B cell (primary cell): ENCODE data around the gene HIPK2. TPM values are rescaled to one million over a fixed set of nuclear protein-coding genes. Genes with fewer than 3 reads are reported as not detected.

Experiments
- ATAC-seq: fragments of 200-7000 bp; cut with Tn5 transposase; one replicate; pipeline ENCODE4 v1.10.0; 2021; ENCODE audit warnings: low read depth, mild to moderate bottlenecking, moderate number of reproducible peaks, moderate library complexity
- CTCF ChIA-PET: fragments of 350-600 bp; sonication (Branson Sonifier 250); formaldehyde crosslinking; loops from one replicate; lab custom pipeline; 2021; ENCODE audit warnings: antibody characterized with exemption, inconsistent platforms; lab: Charles Lee
- POLR2A ChIA-PET: fragments of 350-600 bp; sonication (Branson Sonifier 250); formaldehyde crosslinking; loops from one replicate; lab custom pipeline; 2021; ENCODE audit warnings: antibody characterized with exemption; lab: Charles Lee
- DNase-seq: peaks from one replicate; pipeline ENCODE4 v3.0.0; 2013
- H2AFZ ChIP-seq: 2 replicates; pipeline ENCODE4 v1.6.1; 2012; ENCODE audit warnings: mild to moderate bottlenecking, low read depth, low read length; ENCODE audit not compliant: insufficient read depth, poor library complexity, severe bottlenecking
- H3K27ac ChIP-seq, 2 donors: 1 replicate in 1 of 2; 2 replicates in 1 of 2; pipeline ENCODE4 v1.5.1; 2012 to 2013; ENCODE audit warnings: low read length in 2 of 2, mild to moderate bottlenecking in 2 of 2, moderate library complexity in 1 of 2
- H3K27me3 ChIP-seq, 4 experiments: fragments of 200-600 bp in 1 of 4; sonication (generic) in 1 of 4; replicated peaks in 1 of 4; 1 replicate in 2 of 4; 2 replicates in 2 of 4; pipeline versions ENCODE4 v1.6.1 to v1.7.0; 2013 to 2016; ENCODE audit warnings: low read length in 3 of 4, mild to moderate bottlenecking in 2 of 4, mixed read lengths in 1 of 4, moderate library complexity in 1 of 4; ENCODE audit not compliant: insufficient read depth in 4 of 4, control insufficient read depth in 3 of 4; ENCODE audit errors: control extremely low read depth in 1 of 4
- H3K36me3 ChIP-seq, 2 experiments: replicated peaks in 1 of 2; 1 replicate in 1 of 2; 2 replicates in 1 of 2; pipeline versions ENCODE4 v1.6.1 to v1.7.1; 2013; ENCODE audit warnings: low read length in 1 of 2; ENCODE audit not compliant: insufficient read depth in 2 of 2, control insufficient read depth in 1 of 2; ENCODE audit errors: control extremely low read depth in 1 of 2, extremely low read depth in 1 of 2
- H3K4me1 ChIP-seq, 2 donors: fragments of 200-600 bp in 1 of 2; sonication (generic) in 1 of 2; 1 replicate in 1 of 2; 2 replicates in 1 of 2; pipeline versions ENCODE4 v1.5.1 to v1.6.1; 2013 to 2017; ENCODE audit warnings: low read length in 2 of 2; ENCODE audit not compliant: control insufficient read depth in 2 of 2, insufficient read depth in 2 of 2
- H3K4me2 ChIP-seq: replicated peaks from 2 replicates; pipeline ENCODE3; 2012; ENCODE audit warnings: mild to moderate bottlenecking, low read depth, low read length; ENCODE audit not compliant: poor library complexity, severe bottlenecking
- H3K4me3 ChIP-seq, 5 experiments: fragments of 200-600 bp in 1 of 5; sonication (generic) in 1 of 5; 1 replicate in 3 of 5; 2 replicates in 2 of 5; pipeline versions ENCODE4 v1.5.1 to v1.7.0; 2011 to 2016; ENCODE audit warnings: low read length in 4 of 5, mild to moderate bottlenecking in 4 of 5, low read depth in 2 of 5, control low read depth in 1 of 5, moderate library complexity in 1 of 5; ENCODE audit not compliant: insufficient read depth in 1 of 5; ENCODE audit errors: control extremely low read depth in 1 of 5, extremely low read depth in 1 of 5
- H3K79me2 ChIP-seq: fragments of 200-600 bp; sonication (generic); one replicate; pipeline ENCODE4 v1.6.0; 2016; ENCODE audit warnings: low read length; ENCODE audit not compliant: control insufficient read depth, insufficient read depth
- H3K9ac ChIP-seq: fragments of 200-600 bp; sonication (generic); 2 replicates; pipeline ENCODE4 v1.6.1; 2017; ENCODE audit warnings: mild to moderate bottlenecking, low read length, moderate library complexity
- H3K9me3 ChIP-seq, 3 donors: one replicate each; pipeline versions ENCODE4 v1.6.1 to v1.7.1; 2013; ENCODE audit warnings: low read length in 2 of 3; ENCODE audit not compliant: control insufficient read depth in 2 of 3, insufficient read depth in 1 of 3; ENCODE audit errors: control extremely low read depth in 1 of 3
- H4K20me1 ChIP-seq: 2 replicates; pipeline ENCODE4 v1.6.0; 2012; ENCODE audit warnings: mild to moderate bottlenecking, low read length; ENCODE audit not compliant: insufficient read depth, control insufficient read depth, poor library complexity, severe bottlenecking
- H3K27ac Mint-ChIP-seq: one replicate; pipeline ENCODE4 v1.8.0; 2021; ENCODE audit warnings: mixed read lengths
- H3K27me3 Mint-ChIP-seq: one replicate; pipeline ENCODE4 v1.8.0; 2021; ENCODE audit warnings: mixed read lengths
- H3K4me1 Mint-ChIP-seq: one replicate; pipeline ENCODE4 v1.8.0; 2021; ENCODE audit warnings: mixed read lengths
- H3K4me3 Mint-ChIP-seq: one replicate; pipeline ENCODE4 v1.8.0; 2021; ENCODE audit warnings: mixed read lengths
- H3K9me3 Mint-ChIP-seq: one replicate; pipeline ENCODE4 v1.8.0; 2022; ENCODE audit warnings: mixed read lengths; ENCODE audit not compliant: insufficient read depth
- EZH2 ChIP-seq: IDR thresholded peaks from 2 replicates; pipeline ENCODE4 v1.6.1; 2012; ENCODE audit warnings: borderline replicate concordance, low read depth, mild to moderate bottlenecking, moderate library complexity, low read length; ENCODE audit not compliant: insufficient read depth, poor library complexity, severe bottlenecking
- WGBS: methylation state at CpG from one replicate; pipeline ENCODE4 v1.1.5; 2013; ENCODE audit warnings: missing lambda C conversion rate; ENCODE audit not compliant: insufficient coverage; 5-methylcytosine and 5-hydroxymethylcytosine counted together
- intact Hi-C: fragments of 100-400 bp; cut with micrococcal nuclease; formaldehyde crosslinking; loops from one replicate; pipeline ENCODE4 v1.10.0; 2022
- polyA plus RNA-seq: library from polyadenylated mRNA; depleted of rRNA; stranded (reverse); fragments of >200 nt; gene quantifications from 2 replicates; pipeline ENCODE4 v1.2.3, GENCODE V29; 2012
- total RNA-seq, 2 donors: library from RNA; stranded (reverse); fragments of 120-200 nt in 1 of 2; gene quantifications; 1 replicate in 1 of 2; 2 replicates in 1 of 2; pipeline versions ENCODE4 v1.2.3 to v1.2.4, GENCODE V29; 2013 to 2022
- TF ChIP-seq, protein P1 (sequence below): fragments of 200-600 bp; IDR thresholded peaks from one replicate; pipeline ENCODE4 v1.8.0; 2022; ENCODE audit warnings: antibody characterized with exemption, mild to moderate bottlenecking

The HIPK2 gene
- total and polyA plus RNA-seq, 2 donors (not counting 1 experiment from before 2014, with no cell fraction given) = 6.8 to 58.2 TPM

DNA sequence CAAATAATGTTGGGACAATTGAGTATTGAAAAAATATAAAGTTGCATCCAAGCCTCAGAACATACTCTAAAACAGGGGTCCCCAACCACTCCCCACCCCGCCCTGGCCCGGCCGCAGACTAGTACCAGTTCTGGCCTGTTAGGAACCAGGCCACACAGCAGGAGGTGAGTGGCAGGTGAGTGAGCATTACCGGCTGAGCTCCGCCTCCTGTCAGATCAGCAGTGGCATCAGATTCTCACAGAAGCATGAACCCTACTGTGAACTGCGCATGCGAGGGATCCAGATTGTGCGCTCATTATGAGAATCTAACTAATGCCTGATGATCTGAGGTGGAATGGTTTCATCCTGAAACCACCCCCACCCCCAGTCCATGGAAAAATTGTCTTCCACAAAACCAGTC, 19.4 kb downstream of the HIPK2 start:
- Mint-ChIP-seq H3K4me3 (no peak overlapping the region), H3K27ac (no peak overlapping the region), H3K9me3 (no peaks in the 10 kb centered on the region), H3K4me1 (peaks cover 21% of the 10 kb centered on the region), H3K27me3 (no peaks in the 10 kb centered on the region)
- ATAC-seq (no peak), DNase-seq (no peak)
- intact Hi-C loops = no loop called here
- H3K36me3 ChIP-seq = no peaks in the 10 kb centered on the region
- H3K27me3 ChIP-seq = no peaks in the 10 kb centered on the region
- TF ChIP-seq, protein P1, sequence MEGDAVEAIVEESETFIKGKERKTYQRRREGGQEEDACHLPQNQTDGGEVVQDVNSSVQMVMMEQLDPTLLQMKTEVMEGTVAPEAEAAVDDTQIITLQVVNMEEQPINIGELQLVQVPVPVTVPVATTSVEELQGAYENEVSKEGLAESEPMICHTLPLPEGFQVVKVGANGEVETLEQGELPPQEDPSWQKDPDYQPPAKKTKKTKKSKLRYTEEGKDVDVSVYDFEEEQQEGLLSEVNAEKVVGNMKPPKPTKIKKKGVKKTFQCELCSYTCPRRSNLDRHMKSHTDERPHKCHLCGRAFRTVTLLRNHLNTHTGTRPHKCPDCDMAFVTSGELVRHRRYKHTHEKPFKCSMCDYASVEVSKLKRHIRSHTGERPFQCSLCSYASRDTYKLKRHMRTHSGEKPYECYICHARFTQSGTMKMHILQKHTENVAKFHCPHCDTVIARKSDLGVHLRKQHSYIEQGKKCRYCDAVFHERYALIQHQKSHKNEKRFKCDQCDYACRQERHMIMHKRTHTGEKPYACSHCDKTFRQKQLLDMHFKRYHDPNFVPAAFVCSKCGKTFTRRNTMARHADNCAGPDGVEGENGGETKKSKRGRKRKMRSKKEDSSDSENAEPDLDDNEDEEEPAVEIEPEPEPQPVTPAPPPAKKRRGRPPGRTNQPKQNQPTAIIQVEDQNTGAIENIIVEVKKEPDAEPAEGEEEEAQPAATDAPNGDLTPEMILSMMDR = no peak
- TF ChIP-seq EZH2 = no peak
- H2AFZ ChIP-seq = no peak overlapping the region
- H3K9me3 ChIP-seq = no peaks in the 10 kb centered on the region
- no peaks in the 10 kb centered on the region for H3K4me1 ChIP-seq
- H3K9ac ChIP-seq = no peak overlapping the region
- peaks cover 67% of the 10 kb centered on the region for H3K79me2 ChIP-seq
- CTCF ChIA-PET = interaction anchor here (0.9 kb wide), 1 partner anchor 21 kb away, joined by 4 read pairs; no protein-coding TSS in a partner anchor
- no peak overlapping the region for H3K4me3 ChIP-seq
- POLR2A ChIA-PET = no interaction called here
- no peak overlapping the region for H3K27ac ChIP-seq
- no peak overlapping the region for H3K4me2 ChIP-seq
- peaks cover 4% of the 10 kb centered on the region for H4K20me1 ChIP-seq
- 96% methylated on average over 4 of the region's 8 CpGs for WGBS

GRCh38 chr7:139757968-139758367, 19.8 kb downstream of the HIPK2 start:
- CTCF ChIA-PET = no interaction called here
- POLR2A ChIA-PET = no interaction called here
- intact Hi-C loops = no loop called here

More at GRCh38 chr7:139757968-139758367, 19.8 kb downstream of the HIPK2 start:
- no peaks in the 10 kb centered on the region for H3K9me3 Mint-ChIP-seq
- Histone ChIP-seq H3K9ac (no peak overlapping the region), H4K20me1 (peaks cover 2% of the 10 kb centered on the region), H3K79me2 (peaks cover 67% of the 10 kb centered on the region), H3K4me2 (no peak overlapping the region), H2AFZ (no peak overlapping the region), H3K27ac (no peak overlapping the region), H3K36me3 (no peaks in the 10 kb centered on the region), H3K4me1 (no peaks in the 10 kb centered on the region), H3K4me3 (no peak overlapping the region), H3K9me3 (no peaks in the 10 kb centered on the region), H3K27me3 (no peaks in the 10 kb centered on the region)
- DNase-seq = no peak
- peaks cover 19% of the 10 kb centered on the region for H3K4me1 Mint-ChIP-seq
- no peak for ATAC-seq
- no peak overlapping the region for H3K4me3 Mint-ChIP-seq
- H3K27me3 Mint-ChIP-seq = no peaks in the 10 kb centered on the region
- WGBS = no CpG with 5 or more reads among the region's 2 CpGs
- no peak for TF ChIP-seq EZH2
- TF ChIP-seq, protein P1 = no peak
- no peak overlapping the region for H3K27ac Mint-ChIP-seq
